Activated CD8-positive, alpha-beta memory T cell treated with anti-CD3 and anti-CD28 coated beads for 24 hours (primary cell): ENCODE data around the gene PTTG1IP.
"Not testable (repeated sequence)": the region's sequence is repeated elsewhere in the genome, so short reads cannot be mapped to it uniquely, and the experiment has no call there.

Experiments
- DNase-seq: peaks from one replicate; pipeline ENCODE4 v3.0.0-alpha.2; 2020

PTTG1IP gene

DNA sequence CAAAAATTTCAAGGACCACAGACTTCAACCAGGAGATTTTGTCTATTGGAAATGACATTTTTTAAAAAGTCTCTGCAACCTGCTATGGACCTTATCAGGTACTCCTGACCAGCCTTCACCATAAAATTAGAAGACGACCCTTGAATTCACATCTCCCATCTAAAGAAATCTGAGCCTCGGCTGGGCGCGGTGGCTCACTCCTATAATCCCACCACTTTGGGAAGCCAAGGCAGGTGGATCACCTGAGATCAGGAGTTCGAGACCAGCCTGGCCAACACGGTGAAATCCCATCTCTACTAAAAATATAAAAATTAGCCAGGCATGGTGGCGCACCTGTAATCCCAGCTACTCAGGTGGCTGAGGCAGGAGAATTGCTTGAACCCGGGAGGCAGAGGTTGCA is 5.7 kb upstream of the PTTG1IP start:
- DNase-seq = not testable (repeated sequence)

DNA sequence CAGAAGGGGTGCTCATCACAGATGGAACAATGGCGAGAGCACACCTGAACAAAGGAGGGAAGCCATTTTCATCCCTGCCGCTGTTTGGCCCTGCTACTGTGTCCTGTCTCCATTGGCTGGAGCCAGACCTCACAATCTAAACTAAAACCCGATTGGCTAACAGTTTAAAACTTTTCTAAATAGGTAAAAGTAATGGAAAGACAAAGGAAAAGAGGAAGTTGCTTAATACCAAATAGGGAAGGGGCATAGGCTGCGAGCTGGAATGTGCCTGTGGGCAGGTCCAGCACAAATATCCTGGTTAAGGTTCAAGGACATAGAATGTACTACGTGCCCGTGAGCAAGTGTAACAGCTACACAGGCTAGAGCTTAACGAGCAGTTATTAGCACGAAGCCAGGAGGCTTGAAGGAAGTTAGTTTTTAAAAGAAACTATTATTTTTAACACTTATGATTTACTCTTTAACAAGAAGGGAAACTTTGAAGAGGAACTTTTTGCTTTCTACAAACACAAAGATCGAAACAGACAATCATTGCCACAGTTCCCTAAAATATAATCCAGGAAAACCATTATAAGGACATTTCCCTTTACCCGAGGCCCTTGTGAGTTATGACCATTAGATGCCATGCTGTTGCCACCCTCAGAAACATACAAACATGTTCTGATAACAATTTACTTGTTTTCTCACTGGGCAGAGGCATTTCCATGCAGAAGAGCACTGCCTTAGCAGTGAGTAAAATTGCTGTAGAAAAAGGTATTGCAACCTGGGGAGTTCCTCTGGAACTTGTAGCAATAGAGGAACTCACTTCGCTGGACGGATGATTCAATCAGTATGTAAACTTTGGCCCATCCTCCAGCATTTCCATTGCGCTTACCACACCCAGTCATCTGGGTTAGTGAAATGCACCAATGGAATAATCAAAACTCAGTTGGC is 4.8 kb upstream of the PTTG1IP start:
- DNase-seq = no peak

DNA sequence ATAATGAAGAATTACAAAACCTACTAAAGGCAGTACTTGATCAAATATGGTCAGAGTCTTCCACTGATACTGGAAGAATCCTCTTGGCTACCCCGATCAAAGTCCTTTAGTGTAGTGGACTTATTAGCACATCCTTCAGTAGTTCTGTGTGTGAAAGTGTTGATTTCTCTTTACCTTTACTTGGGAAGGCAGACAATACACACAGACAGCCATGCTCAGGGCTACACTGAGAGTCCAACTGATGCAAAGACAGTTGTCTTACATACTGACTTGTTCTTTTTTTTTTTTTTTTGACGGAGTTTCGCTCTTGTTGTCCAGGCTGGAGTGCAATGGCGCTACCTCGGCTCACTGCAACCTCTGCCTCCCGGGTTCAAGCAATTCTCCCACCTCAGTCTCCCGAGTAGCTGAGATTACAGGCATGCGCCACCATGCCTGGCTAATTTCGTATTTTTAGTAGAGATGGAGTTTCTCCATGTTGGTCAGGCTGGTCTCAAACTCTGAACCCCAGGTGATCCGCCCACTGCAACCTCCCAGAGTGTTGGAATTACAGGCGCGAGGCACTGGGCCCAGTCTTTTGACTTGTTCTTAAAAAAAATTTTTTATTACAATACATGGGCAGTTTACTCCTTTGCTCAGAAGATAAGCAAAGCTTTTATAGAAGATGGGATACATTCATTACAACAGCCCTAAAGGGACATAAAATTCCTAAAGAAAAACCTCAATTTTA is 3.5 kb upstream of the PTTG1IP start:
- DNase-seq = no peak

DNA sequence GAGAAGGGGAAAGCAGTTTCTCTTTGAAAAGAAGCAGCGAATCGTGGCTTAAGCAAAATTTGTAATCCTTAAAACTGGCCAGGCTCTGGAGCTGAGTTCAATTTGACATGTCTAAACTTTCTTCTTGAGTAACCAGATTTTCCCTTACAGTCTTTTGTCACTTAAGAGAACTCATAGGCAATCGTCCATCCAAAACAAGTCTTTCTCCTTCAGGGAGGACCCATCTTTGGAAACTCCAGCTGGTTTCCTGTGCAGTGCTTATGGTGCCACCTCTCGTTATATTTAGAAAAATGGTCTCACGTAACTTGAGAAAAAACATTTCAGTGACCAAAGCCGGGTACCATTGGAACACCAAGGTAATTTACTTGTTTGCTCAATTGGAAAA is 1.8 kb upstream of the PTTG1IP start:
- DNase-seq = no peak

DNA sequence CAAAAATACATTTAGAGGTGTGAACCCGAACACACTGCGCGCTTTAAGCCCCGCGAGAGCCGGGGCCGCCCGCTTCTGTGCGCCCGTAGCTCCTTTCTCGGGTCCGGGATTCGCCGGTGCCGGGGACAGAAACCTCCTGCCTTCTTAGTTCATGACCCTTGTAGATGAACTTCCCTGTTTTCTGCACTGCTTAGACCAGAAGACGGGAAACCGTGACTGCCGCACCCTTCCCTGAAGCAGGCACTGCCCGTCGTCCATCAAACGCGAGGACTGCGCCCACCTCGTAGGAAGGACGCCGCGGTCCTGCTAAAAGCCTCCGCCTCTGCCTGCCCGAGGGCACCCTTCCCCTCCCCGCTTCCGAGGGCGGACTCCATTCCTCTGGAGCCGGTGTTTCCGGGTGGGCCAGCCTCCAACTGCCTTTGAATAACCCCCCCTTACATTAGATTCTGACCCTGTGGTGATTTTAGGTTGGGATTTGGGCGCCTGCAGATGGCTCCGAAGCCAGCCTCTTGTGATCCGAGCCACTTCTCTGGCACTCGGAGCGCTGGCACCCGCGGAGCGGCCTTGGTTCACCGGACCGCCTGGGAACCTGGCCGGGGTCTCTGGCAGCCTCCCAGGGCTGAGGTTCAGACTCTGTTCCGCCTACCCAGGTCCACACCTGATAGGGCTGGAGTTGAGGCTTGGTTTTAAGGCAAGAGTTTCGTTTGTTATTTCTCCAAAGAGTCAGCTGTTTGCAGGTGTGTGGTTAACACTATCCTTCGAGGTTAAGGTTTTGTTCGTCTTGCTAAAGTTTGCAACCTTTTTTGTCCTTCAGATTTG is 1.2 kb upstream of the PTTG1IP start:
- peak; percentile 77 for DNase-seq

DNA sequence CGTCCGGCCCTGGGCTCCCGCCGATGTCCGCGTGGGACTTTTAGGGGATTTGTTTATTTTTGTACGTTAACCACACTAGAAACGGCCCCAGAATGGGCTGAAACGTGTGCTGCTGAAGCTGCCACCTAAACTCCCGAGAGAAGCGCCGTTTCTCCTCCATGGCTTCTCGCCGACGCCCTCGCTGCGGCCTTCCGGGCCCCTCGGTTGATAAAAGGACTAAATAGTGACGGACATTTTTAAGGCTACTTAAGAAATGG is 678 bp upstream of the PTTG1IP start:
- DNase-seq = no peak

DNA sequence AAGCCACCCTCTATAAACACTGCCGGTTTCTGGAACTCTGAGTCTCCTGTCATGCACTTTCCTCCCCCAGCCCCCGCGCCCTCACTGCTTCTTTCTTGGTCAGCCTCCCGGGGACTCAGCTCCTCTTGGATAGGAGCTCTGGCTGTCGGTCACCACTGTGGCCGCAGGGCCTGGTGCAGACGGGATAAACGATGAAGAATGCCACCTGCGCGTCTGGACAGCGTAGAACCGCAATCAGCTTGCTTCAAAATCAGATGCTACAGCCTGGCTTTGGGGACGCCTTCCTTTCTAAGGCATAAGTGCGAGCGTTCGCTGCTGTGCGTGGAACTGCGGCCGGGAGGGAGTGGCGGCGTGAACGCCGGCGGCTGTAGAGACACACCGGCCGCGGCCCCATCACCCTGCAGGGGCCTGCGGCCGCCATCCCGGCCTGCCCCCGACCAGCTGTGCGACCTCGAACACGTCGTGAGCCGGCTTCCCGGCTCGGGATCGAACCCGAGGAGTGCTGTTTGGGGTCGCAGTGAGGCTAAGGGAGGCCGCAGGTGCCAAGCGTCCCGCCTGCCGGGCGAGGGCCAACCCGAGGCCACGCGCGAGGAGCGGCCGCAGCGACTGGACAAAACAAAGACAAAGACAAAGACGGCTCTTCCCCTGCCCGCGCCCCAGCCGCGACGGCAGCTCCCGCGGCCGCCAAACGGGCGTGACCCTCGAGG is 688 bp downstream of the PTTG1IP start:
- DNase-seq = no peak

DNA sequence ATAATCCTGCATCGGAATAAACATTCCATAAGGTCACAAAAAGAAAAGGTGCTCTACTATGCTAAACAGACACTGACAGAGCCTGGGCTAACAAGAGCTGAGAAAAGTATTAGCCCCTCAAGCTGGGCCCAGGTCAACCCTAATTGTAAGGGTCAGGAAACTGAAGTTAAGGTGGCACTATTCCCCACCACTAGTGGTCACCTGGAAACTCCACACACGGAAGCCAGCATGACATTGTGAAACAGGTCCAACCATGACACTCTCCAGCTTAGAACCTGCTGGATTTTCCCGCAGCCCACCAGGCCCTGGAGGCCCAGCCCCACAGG is 1.2 kb downstream of the PTTG1IP start:
- DNase-seq = no peak

DNA sequence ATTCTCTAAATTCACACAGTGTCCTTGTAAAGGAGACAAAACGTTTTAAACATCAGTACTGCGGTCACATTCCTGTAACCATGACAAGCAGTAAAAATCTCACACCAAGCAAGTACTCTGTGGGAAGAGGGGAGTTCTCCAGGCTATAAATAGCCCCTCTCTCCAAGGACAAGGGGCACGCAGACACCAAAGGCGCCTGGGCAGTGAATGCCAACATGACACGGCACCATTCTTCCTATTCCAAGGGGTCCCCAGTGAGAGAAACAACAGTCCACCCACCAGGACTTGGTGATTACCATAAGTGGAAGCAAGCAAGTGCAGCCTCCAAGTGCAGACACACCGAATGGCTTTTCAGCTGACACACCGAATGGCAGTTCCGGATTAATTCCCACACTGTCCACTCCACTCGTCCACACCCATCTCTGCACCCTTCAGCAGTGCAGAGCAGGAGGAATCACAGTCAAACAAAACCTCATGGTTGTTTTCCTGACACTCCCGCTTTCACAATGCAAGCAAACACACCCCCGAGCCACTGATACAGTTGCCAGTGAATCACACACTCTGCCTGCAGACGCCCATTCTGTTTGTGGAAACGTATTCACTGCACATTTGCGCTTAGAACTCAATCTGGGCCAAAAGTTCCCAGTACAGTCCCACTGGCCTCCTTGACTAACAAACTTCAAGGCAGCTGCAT is 1.8 kb downstream of the PTTG1IP start:
- no peak for DNase-seq

DNA sequence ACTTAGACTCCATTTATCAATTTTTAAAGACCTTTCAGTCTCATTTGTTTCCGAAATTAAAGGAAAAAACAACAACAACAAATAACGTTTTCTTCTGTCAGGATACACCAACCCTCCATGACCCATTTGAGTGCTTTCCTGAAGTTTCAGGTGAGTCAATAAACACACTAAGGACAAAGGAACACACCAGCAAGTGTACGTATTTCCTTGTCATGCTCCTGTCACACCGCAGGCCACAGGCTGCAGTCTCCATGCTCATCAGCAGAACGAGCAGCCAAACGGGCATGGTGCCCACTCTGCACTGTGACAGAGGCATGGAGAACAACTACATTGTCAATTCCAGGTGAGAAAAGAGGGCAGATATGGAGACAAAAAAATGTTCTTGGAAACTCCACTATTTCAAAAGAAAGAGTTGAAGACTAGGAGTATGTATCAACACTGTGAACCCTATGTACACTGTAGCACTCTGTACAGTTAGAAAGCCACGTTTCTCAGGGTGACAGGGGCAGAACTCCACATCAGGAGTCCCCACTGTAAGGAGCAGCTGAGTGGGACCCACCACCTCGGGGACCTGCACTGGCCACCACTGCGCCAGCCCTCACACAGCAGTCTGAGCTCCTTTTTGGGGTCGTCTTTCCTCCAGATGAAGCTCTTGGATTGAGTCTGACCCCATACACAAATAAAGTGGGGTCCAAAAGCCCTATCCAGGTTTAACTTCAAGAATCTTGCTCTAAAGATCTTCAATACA is 2.6 kb downstream of the PTTG1IP start:
- no peak for DNase-seq

DNA sequence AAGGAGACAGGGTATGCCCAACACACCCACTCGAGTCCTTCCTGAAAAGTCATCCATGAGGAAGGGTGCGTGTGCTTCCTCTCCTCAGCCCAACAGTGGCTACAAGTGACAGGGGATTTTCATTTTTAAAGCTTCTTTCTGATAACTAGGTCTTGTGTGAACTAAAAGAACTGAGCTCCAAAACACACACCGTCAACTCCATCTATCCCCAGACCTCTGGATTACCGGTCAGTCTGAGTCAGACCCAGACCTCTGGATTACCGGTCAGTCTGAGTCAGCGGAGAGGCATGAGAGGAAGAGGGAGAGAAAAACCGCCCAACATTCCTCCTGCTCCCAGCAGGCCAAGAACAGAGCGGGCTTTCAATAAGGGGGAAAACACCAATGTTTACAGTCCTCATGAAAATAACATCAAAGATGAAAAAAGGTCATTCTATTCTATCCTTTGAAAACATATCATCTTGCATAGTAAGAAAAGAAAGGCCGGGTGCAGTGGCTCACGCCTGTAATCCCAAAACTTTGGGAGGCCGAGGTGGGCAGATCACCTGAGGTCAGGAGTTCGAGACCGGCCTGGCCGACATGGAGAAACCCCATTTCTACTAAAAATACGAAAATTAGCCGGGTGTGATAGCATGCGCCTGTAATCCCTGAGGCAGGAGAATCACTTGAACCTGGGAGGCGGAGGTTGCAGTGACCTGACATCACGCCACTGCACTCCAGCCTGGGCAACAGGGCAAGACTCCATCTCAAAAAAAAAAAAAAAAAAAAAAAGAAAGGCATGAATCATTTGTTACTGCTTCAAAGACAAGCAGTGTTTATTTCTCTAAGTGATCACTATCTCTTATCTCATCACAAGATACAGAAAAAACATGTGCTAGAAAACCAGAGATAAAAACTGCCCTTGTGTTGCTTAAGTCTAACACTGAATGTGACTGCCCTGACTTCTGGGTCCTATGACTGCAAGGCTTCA is 3.4 kb downstream of the PTTG1IP start:
- no peak for DNase-seq

DNA sequence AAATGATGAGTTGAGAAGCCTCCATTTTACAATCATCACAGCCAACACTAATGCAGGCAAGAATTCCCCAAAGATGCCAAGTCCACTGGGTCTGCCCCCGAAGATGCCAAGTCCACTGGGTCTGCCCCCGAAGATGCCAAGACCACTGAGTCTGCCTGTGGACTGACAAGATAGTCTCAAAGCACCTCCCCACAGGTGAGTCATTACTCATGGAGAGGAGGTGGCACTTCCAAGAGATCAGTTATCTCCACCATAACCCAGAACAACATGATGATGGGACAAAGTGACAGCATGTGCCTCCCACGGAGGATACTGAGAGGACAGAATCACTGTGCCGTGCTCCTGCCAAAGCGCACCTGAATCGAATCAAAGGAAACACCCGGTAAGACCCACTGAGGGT is 4.8 kb downstream of the PTTG1IP start:
- DNase-seq = no peak

DNA sequence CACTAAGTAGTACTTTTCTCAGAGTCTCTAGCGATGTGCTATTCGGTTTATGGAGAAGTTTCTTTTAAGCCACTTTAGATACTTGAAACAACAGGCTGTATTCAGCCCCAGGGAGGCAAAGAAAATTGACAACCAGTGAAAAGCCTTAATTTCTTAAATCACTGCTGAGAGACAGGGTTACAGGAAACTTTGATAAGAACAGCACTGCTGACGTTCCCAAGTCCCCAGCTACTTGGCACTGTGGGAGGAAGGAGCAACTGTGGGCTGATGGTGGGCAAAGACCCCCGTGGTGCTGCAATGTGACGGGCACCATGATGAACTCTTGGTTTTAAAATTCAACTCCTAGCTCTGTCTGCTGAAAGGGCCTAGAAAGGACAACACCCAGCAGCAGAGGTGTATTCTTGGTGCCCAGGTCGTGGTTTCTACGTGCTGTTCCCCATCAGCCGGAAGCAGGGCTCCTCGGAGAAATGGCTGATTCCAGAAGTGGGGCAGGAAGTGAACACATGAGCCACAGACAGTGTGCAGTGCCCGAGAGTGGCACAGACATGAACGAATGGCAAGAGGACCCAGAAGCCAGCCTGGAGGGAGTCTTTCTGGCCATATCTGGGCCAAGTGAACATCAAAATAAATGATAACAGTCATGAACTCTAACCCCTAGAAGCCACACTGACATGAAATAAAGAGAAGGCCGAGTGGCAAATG is 5.3 kb downstream of the PTTG1IP start:
- DNase-seq = no peak

DNA sequence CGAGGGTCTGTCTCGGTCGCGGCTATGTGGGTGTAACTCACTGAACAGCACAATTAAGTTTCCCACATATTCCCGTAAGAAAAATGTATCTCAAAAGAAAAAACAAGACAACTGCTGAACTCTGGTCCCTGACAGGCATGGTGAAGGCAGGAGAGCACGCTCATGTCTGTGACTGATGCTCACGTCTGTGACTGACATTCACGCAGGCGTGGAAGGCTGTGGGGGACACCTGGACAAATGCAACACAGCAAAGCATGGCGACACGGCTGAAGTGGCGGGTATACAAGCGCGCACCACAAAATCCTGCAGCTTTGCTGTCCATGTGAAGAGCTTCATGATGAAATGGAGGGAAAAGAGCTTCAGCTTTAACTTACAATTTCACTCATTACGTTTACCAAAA is 6.0 kb downstream of the PTTG1IP start:
- DNase-seq = no peak

DNA sequence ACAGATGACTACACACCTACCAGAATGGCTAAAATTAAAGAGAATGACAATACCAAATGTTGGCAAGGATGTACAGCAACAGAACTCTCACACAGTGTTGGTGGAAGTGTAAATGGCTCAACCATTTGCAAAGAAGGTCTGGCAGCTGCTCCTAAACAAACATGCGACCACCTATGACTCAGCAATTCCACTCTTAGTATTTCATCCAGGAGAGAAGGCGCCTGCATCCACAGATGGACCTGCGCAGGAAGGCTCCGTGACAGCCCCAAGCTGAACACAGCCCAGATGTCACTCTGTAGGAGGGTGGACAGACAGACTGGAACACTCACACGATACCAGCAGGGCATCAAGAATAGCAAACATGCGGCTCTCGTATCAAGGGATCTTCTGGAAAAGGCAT is 6.7 kb downstream of the PTTG1IP start:
- DNase-seq = no peak

DNA sequence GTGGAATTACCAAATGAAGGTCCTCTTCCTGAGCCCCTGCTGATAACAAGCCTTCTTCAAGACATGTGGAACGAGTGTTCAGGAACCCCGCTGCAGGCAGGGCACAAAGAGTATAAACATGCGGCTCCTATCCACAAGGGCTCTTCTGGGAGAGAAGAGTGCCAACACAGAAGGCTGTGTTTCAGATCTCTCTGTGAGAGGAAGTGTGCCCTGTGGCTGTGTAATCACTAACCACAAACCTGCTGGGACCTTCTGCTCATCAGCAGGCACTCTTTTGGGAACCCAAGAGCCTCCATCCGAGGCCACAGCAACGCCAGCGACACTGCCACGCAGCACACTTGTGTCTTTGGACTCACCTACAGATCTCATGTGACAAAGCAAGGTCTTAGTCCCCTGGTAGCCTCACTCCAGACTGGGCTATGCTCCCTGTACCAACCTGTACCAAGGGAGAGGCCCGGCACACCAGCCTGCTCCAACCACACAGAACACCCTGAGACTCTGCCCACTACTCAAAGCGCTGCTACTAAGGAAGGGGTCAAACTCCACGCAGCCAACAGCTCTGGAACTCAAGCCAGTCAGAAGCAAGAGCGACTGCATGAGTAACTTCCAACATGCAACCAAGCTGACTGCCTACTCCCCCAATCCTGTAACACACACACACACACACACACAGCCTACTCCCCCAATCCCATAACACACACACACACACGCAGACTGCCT is 7.8 kb downstream of the PTTG1IP start:
- no peak for DNase-seq

DNA sequence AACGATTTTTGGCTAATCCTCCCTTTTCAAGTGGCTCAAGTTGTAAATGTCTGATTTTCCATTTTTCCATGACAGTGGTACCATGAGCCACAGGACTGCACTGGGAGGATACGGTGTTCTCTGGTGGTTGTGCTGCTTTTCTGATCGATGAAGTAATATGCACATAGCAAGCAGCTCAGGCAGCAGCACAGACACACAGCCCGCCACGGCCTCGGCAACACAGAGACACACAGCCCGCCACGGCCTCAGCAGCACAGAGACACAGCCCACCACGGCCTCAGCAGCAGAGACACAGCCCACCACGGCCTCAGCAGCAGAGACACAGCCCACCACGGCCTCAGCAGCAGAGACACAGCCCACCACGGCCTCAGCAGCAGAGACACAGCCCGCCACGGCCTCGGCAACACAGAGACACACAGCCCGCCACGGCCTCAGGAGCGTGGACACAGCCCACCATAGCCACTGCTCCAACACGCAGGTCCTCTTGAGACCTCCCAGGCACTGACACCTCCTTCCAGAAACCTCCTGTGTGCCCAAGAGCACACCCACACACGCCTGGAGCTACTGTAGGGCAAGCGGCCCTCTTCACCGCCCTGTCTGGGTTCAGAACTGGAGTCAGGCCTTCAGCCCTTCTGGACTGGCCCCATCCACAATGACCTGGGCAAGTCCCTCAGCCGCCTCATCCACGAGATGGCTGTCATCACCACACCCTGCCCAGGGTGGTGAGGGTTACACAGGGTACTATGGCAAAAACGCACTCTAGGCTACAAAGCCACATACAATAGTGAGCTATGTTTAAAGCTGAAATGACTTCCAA is 10.4 kb downstream of the PTTG1IP start:
- DNase-seq = no peak

DNA sequence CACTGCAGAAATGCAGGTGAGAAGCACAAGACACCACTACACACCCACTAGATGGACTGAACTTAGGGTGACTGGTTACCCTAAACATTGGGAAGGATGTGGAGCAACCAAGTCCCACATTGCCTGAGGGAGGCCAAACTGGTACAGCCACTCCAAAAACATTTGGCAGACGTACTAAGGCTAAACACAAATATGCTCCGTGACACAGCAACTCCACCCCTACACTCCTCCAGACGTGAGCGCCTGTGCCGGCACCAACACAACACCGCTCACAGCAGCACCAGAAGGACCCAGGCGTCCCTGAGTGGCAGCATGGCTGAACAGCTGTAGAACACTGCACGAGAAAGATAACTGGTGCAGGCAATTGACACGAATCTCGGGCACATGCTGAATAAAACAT is 14.7 kb downstream of the PTTG1IP start:
- DNase-seq = no peak
